SK-N-SH (cell line): ENCODE results near the gene FUS. TPM values are rescaled to one million over a fixed set of nuclear protein-coding genes. Genes with fewer than 3 reads are reported as not detected.

Experiments used
- CTCF ChIA-PET: fragments of 300-600, 350-600 bp; formaldehyde crosslinking; extraction: SDS; loops from one replicate; lab custom pipeline; 2021; lab: Yijun Ruan, JAX
- POLR2A ChIA-PET: fragments of 350-600 bp; sonication (Branson Sonifier 250); formaldehyde crosslinking; extraction: SDS; loops from one replicate; lab custom pipeline; 2020; ENCODE audit warnings: antibody characterized with exemption, inconsistent platforms; lab: Yijun Ruan, JAX
- DNase-seq: peaks from one replicate; pipeline ENCODE4 v3.0.0; 2012
- H2AFZ ChIP-seq: fragments of 200-600 bp; sonication (generic); 2 replicates; pipeline ENCODE4 v1.8.1; 2016; ENCODE audit warnings: antibody characterized with exemption, mild to moderate bottlenecking, low read depth
- H3F3A ChIP-seq: fragments of 200-600 bp; sonication (generic); replicated peaks from 2 replicates; pipeline ENCODE3; 2016; ENCODE audit warnings: antibody characterized with exemption, mild to moderate bottlenecking; ENCODE audit not compliant: insufficient read depth
- H3K27ac ChIP-seq, 2 experiments: fragments of 200-500 bp in 1 of 2; fragments of 200-600 bp in 1 of 2; sonication (Bioruptor generic) in 1 of 2; sonication (generic), shearing (Covaris generic) in 1 of 2; 2 replicates each; pipeline versions ENCODE4 v1.5.1 to v1.6.1; 2014 to 2016; ENCODE audit warnings: low read depth in 2 of 2, inconsistent platforms in 1 of 2, low read length in 1 of 2, mild to moderate bottlenecking in 1 of 2, mixed read lengths in 1 of 2
- H3K27me3 ChIP-seq: fragments of 200-600 bp; sonication (generic), shearing (Covaris generic); 2 replicates; pipeline ENCODE4 v1.6.1; 2016; ENCODE audit warnings: mixed run types; ENCODE audit not compliant: insufficient read depth
- H3K36me3 ChIP-seq, 2 experiments: fragments of 200-500 bp in 1 of 2; fragments of 200-600 bp in 1 of 2; sonication (Bioruptor generic) in 1 of 2; sonication (generic) in 1 of 2; replicated peaks in 1 of 2; 2 replicates each; pipeline versions ENCODE3 to v1.5.1; 2014 to 2016; ENCODE audit warnings: low read length in 1 of 2, mild to moderate bottlenecking in 1 of 2; ENCODE audit not compliant: insufficient read depth in 2 of 2, control insufficient read depth in 1 of 2
- H3K4me1 ChIP-seq, 2 experiments: fragments of 200-500 bp in 1 of 2; fragments of 200-600 bp in 1 of 2; sonication (Bioruptor generic) in 1 of 2; sonication (generic), shearing (Covaris generic) in 1 of 2; 2 replicates each; pipeline versions ENCODE4 v1.5.1 to v1.6.1; 2014 to 2016; ENCODE audit warnings: low read depth in 1 of 2, low read length in 1 of 2, mixed run types in 1 of 2; ENCODE audit not compliant: insufficient read depth in 2 of 2, control insufficient read depth in 1 of 2
- H3K4me2 ChIP-seq: fragments of 200-600 bp; sonication (generic), shearing (Covaris generic); 2 replicates; pipeline ENCODE4 v1.6.1; 2017; ENCODE audit warnings: mixed run types
- H3K4me3 ChIP-seq, 2 experiments: fragments of 200-500 bp in 1 of 2; fragments of 200-600 bp in 1 of 2; sonication (Bioruptor generic) in 1 of 2; sonication (generic), shearing (Covaris generic) in 1 of 2; 2 replicates each; pipeline versions ENCODE4 v1.5.1 to v1.8.1; 2014 to 2016; ENCODE audit warnings: low read depth in 2 of 2, inconsistent platforms in 1 of 2, low read length in 1 of 2, mild to moderate bottlenecking in 1 of 2, mixed read lengths in 1 of 2, moderate library complexity in 1 of 2
- H3K79me2 ChIP-seq: fragments of 200-600 bp; sonication (generic); 2 replicates; pipeline ENCODE4 v1.8.1; 2017; ENCODE audit warnings: mild to moderate bottlenecking; ENCODE audit not compliant: insufficient read depth
- H3K9ac ChIP-seq: fragments of 200-600 bp; sonication (generic); 2 replicates; pipeline ENCODE4 v1.6.1; 2017; ENCODE audit warnings: mixed run types
- H3K9me2 ChIP-seq: fragments of 200-600 bp; sonication (generic); 2 replicates; pipeline ENCODE4 v1.6.1; 2017; ENCODE audit warnings: mixed run types
- H3K9me3 ChIP-seq: fragments of 200-600 bp; sonication (generic); 2 replicates; pipeline ENCODE4 v1.6.1; 2017; ENCODE audit warnings: mixed run types, mild to moderate bottlenecking, moderate library complexity
- H4K20me1 ChIP-seq: fragments of 200-600 bp; sonication (generic); 2 replicates; pipeline ENCODE4 v1.6.1; 2017; ENCODE audit warnings: mild to moderate bottlenecking, mixed run types; ENCODE audit not compliant: insufficient read depth
- CHD2 ChIP-seq: fragments of 150-350 bp; IDR thresholded peaks from 2 replicates; pipeline ENCODE4 v1.6.1; 2018; ENCODE audit warnings: low read length; ENCODE audit not compliant: partially characterized antibody
- ELF1 ChIP-seq: IDR thresholded peaks from 2 replicates; pipeline ENCODE4 v1.4.0; 2012
- JUND ChIP-seq: IDR thresholded peaks from 2 replicates; pipeline ENCODE4 v1.4.0; 2012
- PBX3 ChIP-seq: IDR thresholded peaks from 2 replicates; pipeline ENCODE4; 2012
- POLR2AphosphoS5 ChIP-seq: IDR thresholded peaks from 2 replicates; pipeline ENCODE4 v1.6.1; 2012; ENCODE audit warnings: low read depth, low read length
- RCOR1 ChIP-seq: fragments of 150-350 bp; IDR thresholded peaks from 2 replicates; pipeline ENCODE4 v1.6.1; 2017; ENCODE audit warnings: antibody characterized with exemption, low read length
- REST ChIP-seq: IDR thresholded peaks from 2 replicates; pipeline ENCODE4 v1.6.1; 2012; ENCODE audit warnings: mild to moderate bottlenecking, low read depth, low read length, moderate library complexity
- SIN3A ChIP-seq: IDR thresholded peaks from 2 replicates; pipeline ENCODE4 v1.6.1; 2012; ENCODE audit warnings: low read depth, mild to moderate bottlenecking, low read length, moderate library complexity, borderline replicate concordance
- SMC3 ChIP-seq: IDR thresholded peaks from 2 replicates; pipeline ENCODE4 v1.6.1; 2012; ENCODE audit warnings: low read depth, low read length, improper control_type of control experiment
- USF1 ChIP-seq: IDR thresholded peaks from 2 replicates; pipeline ENCODE4 v1.4.0; 2012; ENCODE audit warnings: low read depth, borderline replicate concordance
- WGBS: methylation state at CpG from one replicate; pipeline ENCODE4 v1.1.6; 2017; ENCODE audit warnings: low lambda C conversion rate; 5-methylcytosine and 5-hydroxymethylcytosine counted together
- polyA plus RNA-seq, 3 experiments: library from polyadenylated mRNA; depleted of rRNA; stranded (reverse); fragments of >200 nt; gene quantifications; 2 replicates each; pipeline ENCODE4 v1.2.3, GENCODE V29; 2012

The FUS gene
- polyA plus RNA-seq, 1 of the 3 experiments (the other 2 are of a cell fraction), result 429 TPM

- TF ChIP-seq REST (no peak), RCOR1 (no peak), SMC3 (no peak), ELF1 (no peak)
These were observed 16.6 kb downstream of the FUS start (continued) for GRCh38 chr16:31196324-31197088.

- no peak overlapping the region for H3K27ac ChIP-seq
- no peak overlapping the region for H3K4me2 ChIP-seq
- peaks cover 68% of the 10 kb centered on the region for H3F3A ChIP-seq
- DNase-seq, result no peak
- no peak overlapping the region for H2AFZ ChIP-seq
- TF ChIP-seq POLR2AphosphoS5 (peak; percentile 5; the same call in 1 of the 2 replicates), JUND (no peak), CHD2 (no peak), SIN3A (no peak; the same call in 1 of the 2 replicates), USF1 (no peak), PBX3 (no peak)
- H3K27me3 ChIP-seq, result no peaks in the 10 kb centered on the region
- H3K4me3 ChIP-seq, result no peak overlapping the region
- ChIA-PET POLR2A (interaction anchor here (0.7 to 2.1 kb wide), 4 partner anchors 11 to 18 kb away, joined by 3 to 9 read pairs (median 4); partner anchors contain the start of gene FUS), CTCF (interaction anchor here (1.0 kb wide), 1 partner anchor 255 kb away, joined by 3 read pairs; no protein-coding TSS in a partner anchor)
- H4K20me1 ChIP-seq, result peaks cover 72% of the 10 kb centered on the region
- 85% methylated on average over 6 of the region's 7 CpGs for WGBS
- H3K9me3 ChIP-seq, result no peaks in the 10 kb centered on the region
- no peaks in the 10 kb centered on the region for H3K4me1 ChIP-seq
- peaks cover 15% of the 10 kb centered on the region; the same call in 1 of the 2 replicates for H3K79me2 ChIP-seq
- H3K9me2 ChIP-seq, result no peaks in the 10 kb centered on the region
- H3K9ac ChIP-seq, result no peak overlapping the region
- H3K36me3 ChIP-seq, result peaks cover 31% of the 10 kb centered on the region in 2 experiments
These were observed 18.4 kb downstream of the FUS start for GRCh38 chr16:31198207-31198882.
